ENCODE measurements around the gene PROZ.

DNA sequence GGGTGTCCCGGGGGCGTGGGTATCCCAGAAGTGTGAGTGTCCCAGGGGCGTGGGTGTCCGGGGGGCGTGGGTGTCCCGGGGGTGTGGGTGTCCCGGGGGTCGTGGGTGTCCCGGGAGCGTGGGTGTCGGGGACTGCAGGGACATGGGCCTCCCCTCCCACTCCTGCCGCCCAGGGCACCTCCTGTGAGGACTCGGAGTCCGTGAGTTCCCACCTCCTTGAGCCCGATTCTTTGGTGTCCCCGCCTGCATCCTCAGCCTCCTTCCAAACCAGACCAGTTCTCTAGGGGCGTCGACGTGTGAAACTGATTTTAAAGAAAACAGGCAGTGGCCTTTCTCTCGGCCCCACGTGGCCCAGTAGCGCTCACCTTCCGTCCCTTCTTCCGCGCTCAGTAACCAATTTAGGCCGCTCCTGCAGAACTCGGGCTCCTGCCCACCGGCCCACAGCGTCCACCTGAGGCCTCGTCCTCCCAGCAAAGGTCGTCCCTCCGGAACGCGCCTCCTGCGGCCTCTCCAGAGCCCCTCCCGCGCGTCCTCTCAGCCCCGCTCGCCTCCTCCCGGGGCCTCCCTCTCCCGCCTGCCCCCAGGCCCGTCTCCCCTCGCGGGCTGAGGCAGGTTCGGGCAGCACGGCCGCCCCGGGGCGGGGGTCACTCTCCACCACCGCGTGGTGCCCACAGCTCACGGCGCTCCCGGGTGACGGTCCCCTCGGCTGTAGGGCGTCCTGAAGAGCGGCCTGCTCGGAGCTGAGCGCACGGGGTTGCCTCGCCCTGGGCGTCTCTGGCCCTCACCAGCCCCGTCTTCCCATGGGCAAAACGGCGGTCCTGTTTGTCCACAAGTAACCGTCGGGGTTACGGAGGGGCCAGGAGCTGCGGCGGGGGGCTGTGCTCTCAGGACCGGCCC is 49.0 kb upstream of the PROZ start:
- TF ChIP-seq, protein P1, sequence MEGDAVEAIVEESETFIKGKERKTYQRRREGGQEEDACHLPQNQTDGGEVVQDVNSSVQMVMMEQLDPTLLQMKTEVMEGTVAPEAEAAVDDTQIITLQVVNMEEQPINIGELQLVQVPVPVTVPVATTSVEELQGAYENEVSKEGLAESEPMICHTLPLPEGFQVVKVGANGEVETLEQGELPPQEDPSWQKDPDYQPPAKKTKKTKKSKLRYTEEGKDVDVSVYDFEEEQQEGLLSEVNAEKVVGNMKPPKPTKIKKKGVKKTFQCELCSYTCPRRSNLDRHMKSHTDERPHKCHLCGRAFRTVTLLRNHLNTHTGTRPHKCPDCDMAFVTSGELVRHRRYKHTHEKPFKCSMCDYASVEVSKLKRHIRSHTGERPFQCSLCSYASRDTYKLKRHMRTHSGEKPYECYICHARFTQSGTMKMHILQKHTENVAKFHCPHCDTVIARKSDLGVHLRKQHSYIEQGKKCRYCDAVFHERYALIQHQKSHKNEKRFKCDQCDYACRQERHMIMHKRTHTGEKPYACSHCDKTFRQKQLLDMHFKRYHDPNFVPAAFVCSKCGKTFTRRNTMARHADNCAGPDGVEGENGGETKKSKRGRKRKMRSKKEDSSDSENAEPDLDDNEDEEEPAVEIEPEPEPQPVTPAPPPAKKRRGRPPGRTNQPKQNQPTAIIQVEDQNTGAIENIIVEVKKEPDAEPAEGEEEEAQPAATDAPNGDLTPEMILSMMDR (IDR thresholded peaks at IDR 0.05 in 8 of 11, conservative IDR thresholded peaks at IDR 0.05 in 3 of 11): no peak
- no peak for TF ChIP-seq POLR2AphosphoS5 (IDR thresholded peaks at IDR 0.05)
